Measurements from ENCODE around the gene PI4KA. TPM values are rescaled to one million over a fixed set of nuclear protein-coding genes. Genes with fewer than 3 reads are reported as not detected.

The PI4KA gene
- total RNA-seq, 2 experiments from 2014 or later, result 46.9 to 95.7 TPM

- Histone ChIP-seq H3K36me3 (ENCODE audit: insufficient read depth, low read length) (peaks cover 73% of the 10 kb centered on the region), H3K4me2 (ENCODE audit: low read length) (no peak overlapping the region), H2AFZ (ENCODE audit: low read length) (no peak overlapping the region), H3K9me2 (ENCODE audit: insufficient read depth, low read length) (no peaks in the 10 kb centered on the region), H3K79me2 (ENCODE audit: insufficient read depth, low read depth, low read length) (no peaks in the 10 kb centered on the region), H3K4me1 (ENCODE audit: insufficient read depth, low read length, poor library complexity, severe bottlenecking) (no peaks in the 10 kb centered on the region), H3K4me3 (ENCODE audit: low read depth, low read length, poor library complexity, severe bottlenecking) (no peak overlapping the region), H3K9me3 (ENCODE audit: low read length) (no peaks in the 10 kb centered on the region), H4K20me1 (ENCODE audit: insufficient read depth, low read length) (no peaks in the 10 kb centered on the region), H3K27ac (ENCODE audit: low read depth, low read length, poor library complexity, severe bottlenecking) (no peak overlapping the region)
- intact Hi-C loops (cut with micrococcal nuclease; ENCODE audit: unreplicated experiment), result no loop called here
- CTCF ChIA-PET (ENCODE audit: unreplicated experiment), result no interaction called here
- DNase-seq (ENCODE audit: low spot score), result no peak
- TF ChIP-seq CTCF (conservative IDR thresholded peaks at IDR 0.05; ENCODE audit: low read length) (no peak), EZH2phosphoT487 (IDR thresholded peaks at IDR 0.05; ENCODE audit: borderline replicate concordance, low read depth, low read length) (no peak)
- no TSS peak for BruUV-seq (replicated peaks)
- POLR2A ChIA-PET, result interaction anchor here (0.7 kb wide), 2 partner anchors 17 to 1397 kb away, joined by 3 to 4 read pairs; no protein-coding TSS in a partner anchor
These were observed 43.0 kb downstream of the PI4KA start for GRCh38 chr22:20815477-20816050.

DNA sequence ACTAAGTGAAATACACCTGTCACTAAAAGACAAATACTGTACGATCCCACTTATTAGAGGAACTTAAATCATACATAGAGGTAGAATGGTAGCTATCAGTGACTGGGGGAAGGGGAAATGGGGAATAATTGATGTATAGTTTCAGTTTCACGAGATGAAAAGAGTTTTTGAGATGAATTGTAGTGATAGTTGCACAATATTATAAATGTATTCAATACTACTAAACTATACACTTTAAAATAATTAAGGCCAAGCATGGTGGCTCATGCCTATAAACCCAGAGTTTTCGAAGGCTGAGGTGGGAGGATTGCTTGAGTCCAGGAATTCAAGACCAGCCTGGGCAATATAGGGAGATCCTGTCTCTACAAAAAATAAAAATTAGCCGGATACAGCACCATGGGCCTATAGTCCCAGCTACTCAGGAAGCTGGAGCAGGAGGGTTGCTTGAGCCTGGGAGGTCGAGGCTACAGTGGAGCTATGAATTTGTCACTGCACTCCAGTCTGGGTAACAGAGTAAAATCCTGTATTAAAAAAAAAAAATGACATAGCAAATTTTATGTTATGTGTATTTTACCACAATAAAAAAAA is 44.3 kb downstream of the PI4KA start:
- no TSS peak for BruUV-seq (replicated peaks)
- intact Hi-C loops (cut with micrococcal nuclease; ENCODE audit: unreplicated experiment), result no loop called here
- H3K36me3 ChIP-seq (ENCODE audit: insufficient read depth, low read length), result peaks cover 71% of the 10 kb centered on the region

More for the DNA sequence above, 44.3 kb downstream of the PI4KA start:
- Histone ChIP-seq H3K79me2 (ENCODE audit: insufficient read depth, low read depth, low read length) (no peaks in the 10 kb centered on the region), H3K27ac (ENCODE audit: low read depth, low read length, poor library complexity, severe bottlenecking) (no peak overlapping the region), H3K4me2 (ENCODE audit: low read length) (no peak overlapping the region), H3K4me1 (ENCODE audit: insufficient read depth, low read length, poor library complexity, severe bottlenecking) (no peaks in the 10 kb centered on the region), H3K9me2 (ENCODE audit: insufficient read depth, low read length) (no peaks in the 10 kb centered on the region), H3K9me3 (ENCODE audit: low read length) (no peaks in the 10 kb centered on the region), H3K4me3 (ENCODE audit: low read depth, low read length, poor library complexity, severe bottlenecking) (no peak overlapping the region), H4K20me1 (ENCODE audit: insufficient read depth, low read length) (no peaks in the 10 kb centered on the region), H2AFZ (ENCODE audit: low read length) (no peak overlapping the region)
- CTCF ChIA-PET (ENCODE audit: unreplicated experiment), result no interaction called here
- POLR2A ChIA-PET, result no interaction called here
- no peak for DNase-seq (ENCODE audit: low spot score)
- TF ChIP-seq EZH2phosphoT487 (IDR thresholded peaks at IDR 0.05; ENCODE audit: borderline replicate concordance, low read depth, low read length), result no peak
- no peak for TF ChIP-seq CTCF (conservative IDR thresholded peaks at IDR 0.05; ENCODE audit: low read length)

Measured in OCI-LY7 (cell line).